Measurements from ENCODE around the gene EIF3CL.
"Not testable (repeated sequence)": the region's sequence is repeated elsewhere in the genome, so short reads cannot be mapped to it uniquely, and the experiment has no call there.

The EIF3CL gene

GRCh38 chr16:28336940-28337710 is 66.5 kb downstream of the EIF3CL start:
- H3K4me3 ChIP-seq (ENCODE audit: low read depth, low read length); H3K36me3 ChIP-seq (ENCODE audit: insufficient read depth, low read length); H3K27me3 ChIP-seq (ENCODE audit: insufficient read depth, low read length); H3K79me2 ChIP-seq (ENCODE audit: control insufficient read depth, insufficient read depth, low read length, unreplicated experiment); H2AFZ ChIP-seq (ENCODE audit: low read length, unreplicated experiment); H3K27ac ChIP-seq (ENCODE audit: low read depth, low read length); H3K4me1 ChIP-seq (ENCODE audit: control insufficient read depth, insufficient read depth, low read length, unreplicated experiment): not testable (repeated sequence)

GRCh38 chr16:28335678-28336077 is 68.0 kb downstream of the EIF3CL start:
- not testable (repeated sequence) for H3K79me2 ChIP-seq (ENCODE audit: control insufficient read depth, insufficient read depth, low read length, unreplicated experiment); H3K36me3 ChIP-seq (ENCODE audit: insufficient read depth, low read length); H3K4me1 ChIP-seq (ENCODE audit: control insufficient read depth, insufficient read depth, low read length, unreplicated experiment); H3K27me3 ChIP-seq (ENCODE audit: insufficient read depth, low read length); H2AFZ ChIP-seq (ENCODE audit: low read length, unreplicated experiment); H3K4me3 ChIP-seq (ENCODE audit: low read depth, low read length); H3K27ac ChIP-seq (ENCODE audit: low read depth, low read length)

GRCh38 chr16:28332632-28333031 is 71.0 kb downstream of the EIF3CL start:
- not testable (repeated sequence) for H3K4me3 ChIP-seq (ENCODE audit: low read depth, low read length); H3K27me3 ChIP-seq (ENCODE audit: insufficient read depth, low read length); H2AFZ ChIP-seq (ENCODE audit: low read length, unreplicated experiment); H3K79me2 ChIP-seq (ENCODE audit: control insufficient read depth, insufficient read depth, low read length, unreplicated experiment); H3K36me3 ChIP-seq (ENCODE audit: insufficient read depth, low read length); H3K4me1 ChIP-seq (ENCODE audit: control insufficient read depth, insufficient read depth, low read length, unreplicated experiment); H3K27ac ChIP-seq (ENCODE audit: low read depth, low read length)

GRCh38 chr16:28330981-28331380 is 72.7 kb downstream of the EIF3CL start:
- not testable (repeated sequence) for H3K4me3 ChIP-seq (ENCODE audit: low read depth, low read length); H3K27me3 ChIP-seq (ENCODE audit: insufficient read depth, low read length); H3K36me3 ChIP-seq (ENCODE audit: insufficient read depth, low read length); H3K79me2 ChIP-seq (ENCODE audit: control insufficient read depth, insufficient read depth, low read length, unreplicated experiment); H3K27ac ChIP-seq (ENCODE audit: low read depth, low read length); H3K4me1 ChIP-seq (ENCODE audit: control insufficient read depth, insufficient read depth, low read length, unreplicated experiment); H2AFZ ChIP-seq (ENCODE audit: low read length, unreplicated experiment)

- H3K27ac ChIP-seq (ENCODE audit: low read depth, low read length); H3K27me3 ChIP-seq (ENCODE audit: insufficient read depth, low read length); H3K36me3 ChIP-seq (ENCODE audit: insufficient read depth, low read length); H3K79me2 ChIP-seq (ENCODE audit: control insufficient read depth, insufficient read depth, low read length, unreplicated experiment); H3K4me1 ChIP-seq (ENCODE audit: control insufficient read depth, insufficient read depth, low read length, unreplicated experiment); H3K4me3 ChIP-seq (ENCODE audit: low read depth, low read length); H2AFZ ChIP-seq (ENCODE audit: low read length, unreplicated experiment): not testable (repeated sequence)
Observed at GRCh38 chr16:28330232-28330631, 73.4 kb downstream of the EIF3CL start.

Measured in ACC112 (cell line).